Liver (tissue), 9 donors: ENCODE results near the gene ELP4. TPM values are rescaled to one million over a fixed set of nuclear protein-coding genes. Genes with fewer than 3 reads are reported as not detected.

Experiments used
- DNase-seq: peaks from one replicate; pipeline ENCODE4 v3.0.0-alpha.2; 2017; ENCODE audit warnings: low spot score
- H3K27ac ChIP-seq, 2 donors: one replicate each; pipeline ENCODE4 v1.7.0; 2013; ENCODE audit warnings: inconsistent platforms in 2 of 2, low read length in 2 of 2, control low read depth in 1 of 2, low read depth in 1 of 2, mild to moderate bottlenecking in 1 of 2
- H3K27me3 ChIP-seq, 4 donors: one replicate each; pipeline versions ENCODE4 v1.6.1 to v1.7.0; 2013; ENCODE audit warnings: low read length in 3 of 4, inconsistent platforms in 1 of 4, mild to moderate bottlenecking in 1 of 4, moderate library complexity in 1 of 4; ENCODE audit not compliant: control insufficient read depth in 4 of 4, insufficient read depth in 4 of 4
- H3K36me3 ChIP-seq, 4 donors: one replicate each; pipeline versions ENCODE4 v1.6.1 to v1.7.0; 2013; ENCODE audit warnings: low read length in 3 of 4, mild to moderate bottlenecking in 3 of 4, low read depth in 1 of 4, moderate library complexity in 1 of 4; ENCODE audit not compliant: control insufficient read depth in 4 of 4, insufficient read depth in 3 of 4
- H3K4me1 ChIP-seq, 4 donors: one replicate each; pipeline versions ENCODE4 v1.6.1 to v1.7.0; 2013; ENCODE audit warnings: low read length in 3 of 4, mild to moderate bottlenecking in 3 of 4, moderate library complexity in 1 of 4; ENCODE audit not compliant: control insufficient read depth in 4 of 4, insufficient read depth in 4 of 4
- H3K4me3 ChIP-seq, 3 donors: one replicate each; pipeline versions ENCODE4 v1.6.1 to v1.7.0; 2013; ENCODE audit warnings: low read length in 3 of 3, control low read depth in 1 of 3, low read depth in 1 of 3, mild to moderate bottlenecking in 1 of 3
- H3K9ac ChIP-seq, 2 donors: one replicate each; pipeline ENCODE4 v1.7.0; 2013; ENCODE audit warnings: low read length in 2 of 2, mild to moderate bottlenecking in 2 of 2, moderate library complexity in 2 of 2, control low read depth in 1 of 2, low read depth in 1 of 2
- H3K9me3 ChIP-seq, 4 donors: one replicate each; pipeline versions ENCODE4 v1.6.1 to v1.7.0; 2013; ENCODE audit warnings: low read length in 3 of 4; ENCODE audit not compliant: control insufficient read depth in 4 of 4
- EGR1 ChIP-seq, 2 donors: IDR thresholded peaks; 2 replicates each; pipeline ENCODE4 v1.6.1; 2016 to 2018; ENCODE audit warnings: antibody characterized with exemption in 2 of 2, low read depth in 2 of 2
- FOXA1 ChIP-seq: IDR thresholded peaks from 2 replicates; pipeline ENCODE4 v1.6.1; 2016; ENCODE audit warnings: antibody characterized with exemption
- FOXA2 ChIP-seq: IDR thresholded peaks from 2 replicates; pipeline ENCODE4 v1.6.1; 2016; ENCODE audit warnings: antibody characterized with exemption
- GABPA ChIP-seq, 2 donors: IDR thresholded peaks in 1 of 2; conservative IDR thresholded peaks in 1 of 2; 2 replicates each; pipeline ENCODE4 v1.6.1; 2016; ENCODE audit warnings: antibody characterized with exemption in 2 of 2, mild to moderate bottlenecking in 1 of 2, moderate library complexity in 1 of 2
- HNF4G ChIP-seq: IDR thresholded peaks from 2 replicates; pipeline ENCODE4 v1.6.1; 2016; ENCODE audit warnings: antibody characterized with exemption
- NR2F2 ChIP-seq: IDR thresholded peaks from 2 replicates; pipeline ENCODE4 v1.6.1; 2016; ENCODE audit warnings: antibody characterized with exemption
- RAD21 ChIP-seq, 2 donors: IDR thresholded peaks; 2 replicates each; pipeline ENCODE4 v1.6.1; 2016; ENCODE audit warnings: antibody characterized with exemption in 2 of 2, mild to moderate bottlenecking in 2 of 2
- RXRA ChIP-seq, 2 donors: IDR thresholded peaks; 2 replicates each; pipeline ENCODE4 v1.6.1; 2017 to 2018; ENCODE audit warnings: antibody characterized with exemption in 2 of 2, mild to moderate bottlenecking in 1 of 2
- SP1 ChIP-seq: IDR thresholded peaks from 2 replicates; pipeline ENCODE4 v1.6.1; 2018; ENCODE audit warnings: antibody characterized with exemption, mild to moderate bottlenecking
- TAF1 ChIP-seq: conservative IDR thresholded peaks from 2 replicates; pipeline ENCODE4 v1.6.1; 2016; ENCODE audit warnings: antibody characterized with exemption, mild to moderate bottlenecking
- WGBS: extraction: QIAGEN DNeasy Blood & Tissue Kit; methylation state at CpG from one replicate; pipeline ENCODE4 v1.1.7; 2013; 5-methylcytosine and 5-hydroxymethylcytosine counted together
- polyA plus RNA-seq, 2 donors: library from polyadenylated mRNA; stranded (reverse) in 1 of 2; unstranded in 1 of 2; fragments of 200-250 nt in 1 of 2; fragments of >200 nt in 1 of 2; fragmentation: Nextera tagmentation in 1 of 2; extraction: Ambion mirVana in 1 of 2; gene quantifications; one replicate each; pipeline versions ENCODE4 v1.2.1 to v1.2.3, GENCODE V29; 2013 to 2015
- total RNA-seq, 2 donors: library from RNA; depleted of rRNA; stranded (reverse); fragments of >200 nt; gene quantifications; one replicate each; pipeline ENCODE4 v1.2.3, GENCODE V29; 2014
- TF ChIP-seq, protein P1 (sequence below): IDR thresholded peaks from 2 replicates; pipeline ENCODE4 v1.6.1; 2016; ENCODE audit warnings: antibody characterized with exemption, mild to moderate bottlenecking
- TF ChIP-seq, protein P2 (sequence below): IDR thresholded peaks from 2 replicates; pipeline ENCODE4 v1.6.1; 2016; ENCODE audit warnings: antibody characterized with exemption
- TF ChIP-seq, protein P3 (sequence below): IDR thresholded peaks from 2 replicates; pipeline ENCODE4 v1.6.1; 2016; ENCODE audit warnings: antibody characterized with exemption
- TF ChIP-seq, protein P4 (sequence below): fragments of 150-350 bp; IDR thresholded peaks from 2 replicates; pipeline ENCODE4 v1.5.1; 2017; ENCODE audit warnings: improper control_type of control experiment, low read depth, low read length; ENCODE audit not compliant: missing input control
- donor health status: healthy.
- donor health status: healthy.
- donor health status: healthy.
- donor health status: healthy.
- donor health status: healthy.

ELP4 gene
- total and polyA plus RNA-seq, 4 donors, result 6.0 to 18.8 (median 12.5) TPM

DNA sequence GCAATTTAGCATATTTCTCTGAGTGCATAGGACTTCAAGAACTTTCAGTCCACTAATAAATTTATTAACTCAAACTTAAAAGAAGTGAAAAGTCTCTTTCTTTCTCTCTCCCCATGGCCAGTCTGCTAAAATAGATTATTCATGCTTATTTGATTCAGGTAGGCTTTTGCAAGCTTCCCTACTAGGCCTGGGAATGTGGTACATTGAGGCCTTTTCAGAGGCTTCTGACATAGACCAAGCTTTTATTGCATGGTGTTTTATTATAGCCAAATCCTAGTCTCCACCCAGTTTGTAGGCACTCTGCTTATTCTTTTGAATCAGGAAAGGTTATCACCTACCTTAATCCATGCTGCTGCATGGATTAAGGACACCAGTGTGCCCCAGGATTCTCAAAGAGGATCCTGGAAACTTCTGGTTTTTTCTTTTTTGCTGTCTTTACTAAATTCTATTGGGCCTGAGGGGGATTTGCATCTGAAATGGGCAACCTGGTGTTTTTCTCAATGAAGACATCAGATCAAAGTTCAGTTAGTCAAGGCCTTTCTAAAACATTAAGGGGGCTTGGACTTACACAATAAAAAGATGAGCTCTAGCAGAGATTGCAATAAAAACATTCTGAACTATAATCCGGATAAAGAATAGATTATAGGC, 92.2 kb downstream of the ELP4 start:
- Histone ChIP-seq H3K4me1 (no peaks in the 10 kb centered on the region), H3K9me3 (no peaks in the 10 kb centered on the region), H3K4me3 (no peak overlapping the region), H3K27me3 (no peaks in the 10 kb centered on the region), H3K9ac (no peak overlapping the region), H3K36me3 (no peaks in the 10 kb centered on the region), H3K27ac (no peak overlapping the region)
- no peak for DNase-seq
- WGBS, result 94% methylated on average over 1 of the region's 1 CpG
- TF ChIP-seq, protein P1, sequence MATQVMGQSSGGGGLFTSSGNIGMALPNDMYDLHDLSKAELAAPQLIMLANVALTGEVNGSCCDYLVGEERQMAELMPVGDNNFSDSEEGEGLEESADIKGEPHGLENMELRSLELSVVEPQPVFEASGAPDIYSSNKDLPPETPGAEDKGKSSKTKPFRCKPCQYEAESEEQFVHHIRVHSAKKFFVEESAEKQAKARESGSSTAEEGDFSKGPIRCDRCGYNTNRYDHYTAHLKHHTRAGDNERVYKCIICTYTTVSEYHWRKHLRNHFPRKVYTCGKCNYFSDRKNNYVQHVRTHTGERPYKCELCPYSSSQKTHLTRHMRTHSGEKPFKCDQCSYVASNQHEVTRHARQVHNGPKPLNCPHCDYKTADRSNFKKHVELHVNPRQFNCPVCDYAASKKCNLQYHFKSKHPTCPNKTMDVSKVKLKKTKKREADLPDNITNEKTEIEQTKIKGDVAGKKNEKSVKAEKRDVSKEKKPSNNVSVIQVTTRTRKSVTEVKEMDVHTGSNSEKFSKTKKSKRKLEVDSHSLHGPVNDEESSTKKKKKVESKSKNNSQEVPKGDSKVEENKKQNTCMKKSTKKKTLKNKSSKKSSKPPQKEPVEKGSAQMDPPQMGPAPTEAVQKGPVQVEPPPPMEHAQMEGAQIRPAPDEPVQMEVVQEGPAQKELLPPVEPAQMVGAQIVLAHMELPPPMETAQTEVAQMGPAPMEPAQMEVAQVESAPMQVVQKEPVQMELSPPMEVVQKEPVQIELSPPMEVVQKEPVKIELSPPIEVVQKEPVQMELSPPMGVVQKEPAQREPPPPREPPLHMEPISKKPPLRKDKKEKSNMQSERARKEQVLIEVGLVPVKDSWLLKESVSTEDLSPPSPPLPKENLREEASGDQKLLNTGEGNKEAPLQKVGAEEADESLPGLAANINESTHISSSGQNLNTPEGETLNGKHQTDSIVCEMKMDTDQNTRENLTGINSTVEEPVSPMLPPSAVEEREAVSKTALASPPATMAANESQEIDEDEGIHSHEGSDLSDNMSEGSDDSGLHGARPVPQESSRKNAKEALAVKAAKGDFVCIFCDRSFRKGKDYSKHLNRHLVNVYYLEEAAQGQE, result no peak
- TF ChIP-seq, protein P2, sequence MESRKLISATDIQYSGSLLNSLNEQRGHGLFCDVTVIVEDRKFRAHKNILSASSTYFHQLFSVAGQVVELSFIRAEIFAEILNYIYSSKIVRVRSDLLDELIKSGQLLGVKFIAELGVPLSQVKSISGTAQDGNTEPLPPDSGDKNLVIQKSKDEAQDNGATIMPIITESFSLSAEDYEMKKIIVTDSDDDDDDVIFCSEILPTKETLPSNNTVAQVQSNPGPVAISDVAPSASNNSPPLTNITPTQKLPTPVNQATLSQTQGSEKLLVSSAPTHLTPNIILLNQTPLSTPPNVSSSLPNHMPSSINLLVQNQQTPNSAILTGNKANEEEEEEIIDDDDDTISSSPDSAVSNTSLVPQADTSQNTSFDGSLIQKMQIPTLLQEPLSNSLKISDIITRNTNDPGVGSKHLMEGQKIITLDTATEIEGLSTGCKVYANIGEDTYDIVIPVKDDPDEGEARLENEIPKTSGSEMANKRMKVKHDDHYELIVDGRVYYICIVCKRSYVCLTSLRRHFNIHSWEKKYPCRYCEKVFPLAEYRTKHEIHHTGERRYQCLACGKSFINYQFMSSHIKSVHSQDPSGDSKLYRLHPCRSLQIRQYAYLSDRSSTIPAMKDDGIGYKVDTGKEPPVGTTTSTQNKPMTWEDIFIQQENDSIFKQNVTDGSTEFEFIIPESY, result no peak
- no peak for TF ChIP-seq SP1
- no peak for TF ChIP-seq GABPA (IDR thresholded peaks at IDR 0.05 in 1 of 2, conservative IDR thresholded peaks at IDR 0.05 in 1 of 2)
- no peak for TF ChIP-seq EGR1 (IDR thresholded peaks at IDR 0.05; ENCODE audit: low read depth in 2 of 2)
- TF ChIP-seq, protein P3, sequence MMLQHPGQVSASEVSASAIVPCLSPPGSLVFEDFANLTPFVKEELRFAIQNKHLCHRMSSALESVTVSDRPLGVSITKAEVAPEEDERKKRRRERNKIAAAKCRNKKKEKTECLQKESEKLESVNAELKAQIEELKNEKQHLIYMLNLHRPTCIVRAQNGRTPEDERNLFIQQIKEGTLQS, result no peak
- TF ChIP-seq, protein P4, sequence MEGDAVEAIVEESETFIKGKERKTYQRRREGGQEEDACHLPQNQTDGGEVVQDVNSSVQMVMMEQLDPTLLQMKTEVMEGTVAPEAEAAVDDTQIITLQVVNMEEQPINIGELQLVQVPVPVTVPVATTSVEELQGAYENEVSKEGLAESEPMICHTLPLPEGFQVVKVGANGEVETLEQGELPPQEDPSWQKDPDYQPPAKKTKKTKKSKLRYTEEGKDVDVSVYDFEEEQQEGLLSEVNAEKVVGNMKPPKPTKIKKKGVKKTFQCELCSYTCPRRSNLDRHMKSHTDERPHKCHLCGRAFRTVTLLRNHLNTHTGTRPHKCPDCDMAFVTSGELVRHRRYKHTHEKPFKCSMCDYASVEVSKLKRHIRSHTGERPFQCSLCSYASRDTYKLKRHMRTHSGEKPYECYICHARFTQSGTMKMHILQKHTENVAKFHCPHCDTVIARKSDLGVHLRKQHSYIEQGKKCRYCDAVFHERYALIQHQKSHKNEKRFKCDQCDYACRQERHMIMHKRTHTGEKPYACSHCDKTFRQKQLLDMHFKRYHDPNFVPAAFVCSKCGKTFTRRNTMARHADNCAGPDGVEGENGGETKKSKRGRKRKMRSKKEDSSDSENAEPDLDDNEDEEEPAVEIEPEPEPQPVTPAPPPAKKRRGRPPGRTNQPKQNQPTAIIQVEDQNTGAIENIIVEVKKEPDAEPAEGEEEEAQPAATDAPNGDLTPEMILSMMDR, result no peak
- TF ChIP-seq NR2F2, result no peak
- TF ChIP-seq HNF4G, result no peak
- no peak for TF ChIP-seq RXRA (IDR thresholded peaks at IDR 0.05)

DNA sequence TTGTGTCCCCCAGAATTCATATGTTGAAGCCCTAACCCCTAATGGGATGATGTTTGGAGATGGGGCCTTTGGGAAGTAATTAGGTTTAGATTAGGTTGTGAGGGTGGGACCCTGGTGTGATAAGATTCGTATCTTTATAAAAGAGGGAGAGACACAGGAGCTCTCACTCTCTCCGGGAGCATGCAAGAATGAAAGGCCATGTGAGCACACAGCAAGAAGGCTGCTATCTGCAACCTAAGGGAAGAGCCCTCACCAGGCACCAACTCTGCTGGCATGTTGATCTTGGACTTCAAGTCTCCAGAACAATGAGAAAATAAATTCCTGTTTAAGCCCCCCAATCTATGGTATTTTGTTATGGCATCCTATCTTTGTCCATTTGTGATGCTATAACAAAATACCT, 97.3 kb downstream of the ELP4 start:
- no peak for DNase-seq
- H3K9me3 ChIP-seq, result no peaks in the 10 kb centered on the region
- 97% methylated on average over 2 of the region's 2 CpGs for WGBS

More for the DNA sequence above, 97.3 kb downstream of the ELP4 start:
- H3K4me1 ChIP-seq, result no peaks in the 10 kb centered on the region
- H3K27me3 ChIP-seq, result no peaks in the 10 kb centered on the region
- H3K9ac ChIP-seq, result no peak overlapping the region
- TF ChIP-seq HNF4G (no peak), RAD21 (IDR thresholded peaks at IDR 0.05) (no peak), SP1 (no peak), TAF1 (no peak), RXRA (IDR thresholded peaks at IDR 0.05) (no peak), FOXA1 (no peak), EGR1 (IDR thresholded peaks at IDR 0.05; ENCODE audit: low read depth in 2 of 2) (no peak), FOXA2 (no peak)
- TF ChIP-seq, protein P3, result no peak
- no peak overlapping the region for H3K27ac ChIP-seq
- H3K4me3 ChIP-seq, result no peak overlapping the region
- no peaks in the 10 kb centered on the region for H3K36me3 ChIP-seq
